K562 (cell line): ENCODE data around the gene STT3A. TPM values are rescaled to one million over a fixed set of nuclear protein-coding genes. Genes with fewer than 3 reads are reported as not detected.

Source experiments
- BCOR ChIP-seq: fragments of 450-650 bp; IDR thresholded peaks from 2 replicates; pipeline ENCODE4 v1.6.1; 2016
- CBX3 ChIP-seq, 2 experiments: IDR thresholded peaks; 1 replicate in 1 of 2; 2 replicates in 1 of 2; pipeline ENCODE4 v1.6.1; 2012; ENCODE audit warnings: inconsistent platforms in 2 of 2, low read length in 2 of 2, borderline replicate concordance in 1 of 2, control low read depth in 1 of 2
- DNMT1 ChIP-seq: fragments of 450-650 bp; IDR thresholded peaks from 2 replicates; pipeline ENCODE4 v1.6.1; 2016; ENCODE audit warnings: antibody characterized with exemption, mild to moderate bottlenecking
- HDAC2 ChIP-seq: fragments of 450-650 bp; IDR thresholded peaks from 2 replicates; pipeline ENCODE4 v1.6.1; 2016; ENCODE audit warnings: mild to moderate bottlenecking
- HDGF ChIP-seq: fragments of 450-650 bp; IDR thresholded peaks from 2 replicates; pipeline ENCODE4 v1.6.1; 2016
- MCM7 ChIP-seq, 2 experiments: fragments of 450-650 bp; IDR thresholded peaks; 2 replicates each; pipeline ENCODE4 v1.6.1; 2016 to 2018
- MITF ChIP-seq: IDR thresholded peaks from 2 replicates; pipeline ENCODE4 v1.6.1; 2014; ENCODE audit warnings: antibody characterized with exemption
- UBTF ChIP-seq, 2 experiments: IDR thresholded peaks; 2 replicates each; pipeline ENCODE4 v1.6.1; 2012; ENCODE audit warnings: improper control_type of control experiment in 2 of 2, low read depth in 2 of 2, low read length in 2 of 2, borderline replicate concordance in 1 of 2
- ZNF589 ChIP-seq: fragments of 200-800 bp; sonication (Bioruptor generic); IDR thresholded peaks from 2 replicates; pipeline ENCODE4 v1.6.1; 2016; ENCODE audit warnings: low read depth, missing genetic modification characterization, missing compliant biosample characterization
- polyA plus RNA-seq, 8 experiments: library from polyadenylated mRNA; depleted of rRNA in 4 of 8; stranded (reverse) in 5 of 8; unstranded in 3 of 8; fragments of >200 nt; fragmentation: Nextera tagmentation in 2 of 8; fragmentation: Illumina TruSeq in 1 of 8; extraction: Ambion mirVana in 2 of 8; extraction: Trizol in 1 of 8; gene quantifications; 2 replicates each; pipeline versions ENCODE4 v1.2.1 to v1.2.3, GENCODE V29; 2011 to 2014; ENCODE audit warnings: inconsistent platforms in 1 of 8, missing spikeins in 1 of 8
- total RNA-seq, 7 experiments: library from RNA; depleted of rRNA in 6 of 7; stranded (reverse); fragments of >200 nt in 6 of 7; fragmentation: Illumina TruSeq in 2 of 7; extraction: Trizol in 2 of 7; gene quantifications; 2 replicates each; pipeline versions ENCODE4 v1.2.1 to v1.2.3, GENCODE V29; 2011 to 2021; ENCODE audit warnings: low replicate concordance in 1 of 7
- TF ChIP-seq, protein P1 (sequence below): sonication (generic); formaldehyde crosslinking; IDR thresholded peaks from 2 replicates; pipeline ENCODE4 v1.8.0; 2022; ENCODE audit warnings: mild to moderate bottlenecking, missing genetic modification reagents
- TF ChIP-seq, protein P2 (sequence below): fragments of 450-650 bp; IDR thresholded peaks from 2 replicates; pipeline ENCODE4 v1.6.1; 2016; ENCODE audit warnings: mild to moderate bottlenecking
- TF ChIP-seq, protein P3 (sequence below): fragments of 450-650 bp; IDR thresholded peaks from one replicate; pipeline ENCODE4 v1.6.1; 2018; ENCODE audit warnings: mild to moderate bottlenecking, moderate library complexity; ENCODE audit not compliant: partially characterized antibody

The STT3A gene
- total and polyA plus RNA-seq, 9 of the 15 experiments (the other 6 are each of a cell fraction or from before 2014, with no cell fraction given): 70.7 to 330 (median 192) TPM

- TF ChIP-seq, protein P1, sequence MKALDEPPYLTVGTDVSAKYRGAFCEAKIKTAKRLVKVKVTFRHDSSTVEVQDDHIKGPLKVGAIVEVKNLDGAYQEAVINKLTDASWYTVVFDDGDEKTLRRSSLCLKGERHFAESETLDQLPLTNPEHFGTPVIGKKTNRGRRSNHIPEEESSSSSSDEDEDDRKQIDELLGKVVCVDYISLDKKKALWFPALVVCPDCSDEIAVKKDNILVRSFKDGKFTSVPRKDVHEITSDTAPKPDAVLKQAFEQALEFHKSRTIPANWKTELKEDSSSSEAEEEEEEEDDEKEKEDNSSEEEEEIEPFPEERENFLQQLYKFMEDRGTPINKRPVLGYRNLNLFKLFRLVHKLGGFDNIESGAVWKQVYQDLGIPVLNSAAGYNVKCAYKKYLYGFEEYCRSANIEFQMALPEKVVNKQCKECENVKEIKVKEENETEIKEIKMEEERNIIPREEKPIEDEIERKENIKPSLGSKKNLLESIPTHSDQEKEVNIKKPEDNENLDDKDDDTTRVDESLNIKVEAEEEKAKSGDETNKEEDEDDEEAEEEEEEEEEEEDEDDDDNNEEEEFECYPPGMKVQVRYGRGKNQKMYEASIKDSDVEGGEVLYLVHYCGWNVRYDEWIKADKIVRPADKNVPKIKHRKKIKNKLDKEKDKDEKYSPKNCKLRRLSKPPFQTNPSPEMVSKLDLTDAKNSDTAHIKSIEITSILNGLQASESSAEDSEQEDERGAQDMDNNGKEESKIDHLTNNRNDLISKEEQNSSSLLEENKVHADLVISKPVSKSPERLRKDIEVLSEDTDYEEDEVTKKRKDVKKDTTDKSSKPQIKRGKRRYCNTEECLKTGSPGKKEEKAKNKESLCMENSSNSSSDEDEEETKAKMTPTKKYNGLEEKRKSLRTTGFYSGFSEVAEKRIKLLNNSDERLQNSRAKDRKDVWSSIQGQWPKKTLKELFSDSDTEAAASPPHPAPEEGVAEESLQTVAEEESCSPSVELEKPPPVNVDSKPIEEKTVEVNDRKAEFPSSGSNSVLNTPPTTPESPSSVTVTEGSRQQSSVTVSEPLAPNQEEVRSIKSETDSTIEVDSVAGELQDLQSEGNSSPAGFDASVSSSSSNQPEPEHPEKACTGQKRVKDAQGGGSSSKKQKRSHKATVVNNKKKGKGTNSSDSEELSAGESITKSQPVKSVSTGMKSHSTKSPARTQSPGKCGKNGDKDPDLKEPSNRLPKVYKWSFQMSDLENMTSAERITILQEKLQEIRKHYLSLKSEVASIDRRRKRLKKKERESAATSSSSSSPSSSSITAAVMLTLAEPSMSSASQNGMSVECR: peak; percentile 54; the same call in 1 of the 2 replicates
- TF ChIP-seq UBTF (IDR thresholded peaks at IDR 0.05; ENCODE audit: borderline replicate concordance in 1 of 2, low read depth in 2 of 2, low read length in 2 of 2) (peak in 1 of 2 experiments; percentile 77; a peak in 2 of 4 replicates), ZNF589 (CRISPR knock-in tag) (no peak), CBX3 (IDR thresholded peaks at IDR 0.05; ENCODE audit: borderline replicate concordance in 1 of 2, low read length in 2 of 2) (peak in 1 of 2 experiments; percentile 73; a peak in 1 of 3 replicates), HDGF (peak; percentile 83; the same call in 1 of the 2 replicates), BCOR (peak; percentile 93), MITF (0 out of 2 replicates have a peak, but pooled peaks have one; percentile 14), MCM7 (IDR thresholded peaks at IDR 0.05) (no peak), HDAC2 (peak; percentile 81), DNMT1 (peak; percentile 81; the same call in 1 of the 2 replicates)
- TF ChIP-seq, protein P2, sequence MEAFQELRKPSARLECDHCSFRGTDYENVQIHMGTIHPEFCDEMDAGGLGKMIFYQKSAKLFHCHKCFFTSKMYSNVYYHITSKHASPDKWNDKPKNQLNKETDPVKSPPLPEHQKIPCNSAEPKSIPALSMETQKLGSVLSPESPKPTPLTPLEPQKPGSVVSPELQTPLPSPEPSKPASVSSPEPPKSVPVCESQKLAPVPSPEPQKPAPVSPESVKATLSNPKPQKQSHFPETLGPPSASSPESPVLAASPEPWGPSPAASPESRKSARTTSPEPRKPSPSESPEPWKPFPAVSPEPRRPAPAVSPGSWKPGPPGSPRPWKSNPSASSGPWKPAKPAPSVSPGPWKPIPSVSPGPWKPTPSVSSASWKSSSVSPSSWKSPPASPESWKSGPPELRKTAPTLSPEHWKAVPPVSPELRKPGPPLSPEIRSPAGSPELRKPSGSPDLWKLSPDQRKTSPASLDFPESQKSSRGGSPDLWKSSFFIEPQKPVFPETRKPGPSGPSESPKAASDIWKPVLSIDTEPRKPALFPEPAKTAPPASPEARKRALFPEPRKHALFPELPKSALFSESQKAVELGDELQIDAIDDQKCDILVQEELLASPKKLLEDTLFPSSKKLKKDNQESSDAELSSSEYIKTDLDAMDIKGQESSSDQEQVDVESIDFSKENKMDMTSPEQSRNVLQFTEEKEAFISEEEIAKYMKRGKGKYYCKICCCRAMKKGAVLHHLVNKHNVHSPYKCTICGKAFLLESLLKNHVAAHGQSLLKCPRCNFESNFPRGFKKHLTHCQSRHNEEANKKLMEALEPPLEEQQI: peak; percentile 92
- TF ChIP-seq, protein P3, sequence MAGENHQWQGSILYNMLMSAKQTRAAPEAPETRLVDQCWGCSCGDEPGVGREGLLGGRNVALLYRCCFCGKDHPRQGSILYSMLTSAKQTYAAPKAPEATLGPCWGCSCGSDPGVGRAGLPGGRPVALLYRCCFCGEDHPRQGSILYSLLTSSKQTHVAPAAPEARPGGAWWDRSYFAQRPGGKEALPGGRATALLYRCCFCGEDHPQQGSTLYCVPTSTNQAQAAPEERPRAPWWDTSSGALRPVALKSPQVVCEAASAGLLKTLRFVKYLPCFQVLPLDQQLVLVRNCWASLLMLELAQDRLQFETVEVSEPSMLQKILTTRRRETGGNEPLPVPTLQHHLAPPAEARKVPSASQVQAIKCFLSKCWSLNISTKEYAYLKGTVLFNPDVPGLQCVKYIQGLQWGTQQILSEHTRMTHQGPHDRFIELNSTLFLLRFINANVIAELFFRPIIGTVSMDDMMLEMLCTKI: no peak
These were observed 23.4 kb upstream of the STT3A start, which contains the start of gene EI24 (continued) for GRCh38 chr11:125568970-125569914.
